ENCODE data around the gene EFHC1. TPM values are rescaled to one million over a fixed set of nuclear protein-coding genes. Genes with fewer than 3 reads are reported as not detected.

The EFHC1 gene
- total RNA-seq, 4 donors from 2014 or later = 0.46 to 9.3 (median 1.5) TPM

DNA sequence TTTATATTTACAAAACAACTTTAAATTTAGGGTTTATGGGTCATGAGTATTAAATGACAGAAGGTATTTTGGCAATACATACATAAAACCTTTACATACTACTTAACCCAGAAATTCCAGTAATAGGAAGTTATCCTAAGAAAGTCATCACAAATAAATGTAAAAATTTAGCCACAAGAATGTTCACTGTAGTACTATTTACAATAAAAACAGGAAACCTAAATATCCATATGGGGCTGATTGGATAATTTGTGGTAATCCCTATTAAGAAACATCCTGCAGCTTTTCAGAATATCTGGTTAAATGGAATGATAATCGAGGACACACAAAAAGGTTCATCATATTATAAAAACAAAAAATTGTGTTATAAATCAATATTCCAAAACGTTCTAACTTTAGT lies 112.3 kb downstream of the EFHC1 start:
- in situ Hi-C loops (cut with MboI; ENCODE audit: low sequenced_read_pairs in 4 of 4) = no loop called here
- no peaks in the 10 kb centered on the region for H3K27me3 ChIP-seq
- DNase-seq = no peak
- TF ChIP-seq, protein P1, sequence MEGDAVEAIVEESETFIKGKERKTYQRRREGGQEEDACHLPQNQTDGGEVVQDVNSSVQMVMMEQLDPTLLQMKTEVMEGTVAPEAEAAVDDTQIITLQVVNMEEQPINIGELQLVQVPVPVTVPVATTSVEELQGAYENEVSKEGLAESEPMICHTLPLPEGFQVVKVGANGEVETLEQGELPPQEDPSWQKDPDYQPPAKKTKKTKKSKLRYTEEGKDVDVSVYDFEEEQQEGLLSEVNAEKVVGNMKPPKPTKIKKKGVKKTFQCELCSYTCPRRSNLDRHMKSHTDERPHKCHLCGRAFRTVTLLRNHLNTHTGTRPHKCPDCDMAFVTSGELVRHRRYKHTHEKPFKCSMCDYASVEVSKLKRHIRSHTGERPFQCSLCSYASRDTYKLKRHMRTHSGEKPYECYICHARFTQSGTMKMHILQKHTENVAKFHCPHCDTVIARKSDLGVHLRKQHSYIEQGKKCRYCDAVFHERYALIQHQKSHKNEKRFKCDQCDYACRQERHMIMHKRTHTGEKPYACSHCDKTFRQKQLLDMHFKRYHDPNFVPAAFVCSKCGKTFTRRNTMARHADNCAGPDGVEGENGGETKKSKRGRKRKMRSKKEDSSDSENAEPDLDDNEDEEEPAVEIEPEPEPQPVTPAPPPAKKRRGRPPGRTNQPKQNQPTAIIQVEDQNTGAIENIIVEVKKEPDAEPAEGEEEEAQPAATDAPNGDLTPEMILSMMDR (IDR thresholded peaks at IDR 0.05 in 4 of 5, conservative IDR thresholded peaks at IDR 0.05 in 1 of 5) = no peak
- TF ChIP-seq POLR2A (IDR thresholded peaks at IDR 0.05) = no peak
- H3K4me3 ChIP-seq = no peak overlapping the region
- no peaks in the 10 kb centered on the region for H3K36me3 ChIP-seq
- no peak overlapping the region for H3K27ac ChIP-seq
- intact Hi-C loops (cut with DNase I; ENCODE audit: low total_unique reads) = no loop called here
- no peak for ATAC-seq
- H3K9me3 ChIP-seq = no peaks in the 10 kb centered on the region
- H3K4me1 ChIP-seq = peaks cover 0 to 8% of the 10 kb centered on the region in 2 donors

DNA sequence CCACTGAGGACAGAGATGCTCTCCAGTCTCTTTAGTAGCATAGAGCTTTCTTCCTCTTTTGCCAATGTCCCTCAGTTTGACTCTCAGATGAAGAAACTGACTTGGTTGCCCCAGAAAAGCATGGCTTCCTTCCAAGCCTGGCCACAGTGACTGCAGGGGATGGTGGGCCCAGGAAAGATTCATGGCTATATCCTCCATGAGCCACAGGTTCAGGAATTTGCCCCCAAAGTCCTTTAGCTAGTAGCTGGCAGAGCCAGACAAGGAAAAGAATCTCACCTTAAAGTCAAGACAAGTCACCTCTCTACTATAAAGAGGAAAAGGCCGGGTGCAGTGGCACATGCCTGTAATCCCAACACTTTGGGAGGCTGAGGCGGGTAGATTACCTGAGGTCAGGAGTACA lies 113.3 kb downstream of the EFHC1 start:
- Histone ChIP-seq H3K36me3 (no peaks in the 10 kb centered on the region), H3K27me3 (no peaks in the 10 kb centered on the region), H3K4me1 (peaks cover 0 to 14% of the 10 kb centered on the region in 2 donors), H3K9me3 (no peaks in the 10 kb centered on the region), H3K27ac (no peak overlapping the region), H3K4me3 (no peak overlapping the region)
- no peak for TF ChIP-seq POLR2A (IDR thresholded peaks at IDR 0.05)
- TF ChIP-seq, protein P1 (IDR thresholded peaks at IDR 0.05 in 4 of 5, conservative IDR thresholded peaks at IDR 0.05 in 1 of 5) = no peak
- intact Hi-C loops (cut with DNase I; ENCODE audit: low total_unique reads) = no loop called here
- in situ Hi-C loops (cut with MboI; ENCODE audit: low sequenced_read_pairs in 4 of 4) = no loop called here
- no peak for DNase-seq
- ATAC-seq = no peak

DNA sequence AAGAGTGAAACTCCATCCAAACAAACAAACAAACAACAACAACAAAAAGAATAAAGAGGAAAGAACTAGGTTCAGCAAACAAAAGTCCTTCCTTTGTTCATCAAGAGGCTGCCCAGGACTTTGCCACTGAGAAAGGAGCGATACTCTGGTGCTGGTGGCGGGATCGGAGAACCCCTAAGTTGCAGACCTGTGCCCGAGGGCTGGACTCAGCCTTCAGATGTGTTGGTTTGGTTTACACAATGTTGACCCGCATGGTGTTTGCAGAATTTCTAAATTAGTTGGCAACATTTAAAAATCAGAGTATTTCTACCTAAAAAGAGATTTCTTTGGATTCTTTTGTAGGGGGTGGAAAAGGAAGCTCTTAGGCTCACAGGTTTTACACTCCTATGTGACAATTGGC lies 114.2 kb downstream of the EFHC1 start:
- Histone ChIP-seq H3K4me1 (peaks cover 0 to 14% of the 10 kb centered on the region in 2 donors), H3K9me3 (no peaks in the 10 kb centered on the region), H3K27ac (no peak overlapping the region), H3K36me3 (no peaks in the 10 kb centered on the region), H3K4me3 (no peak overlapping the region), H3K27me3 (no peaks in the 10 kb centered on the region)
- ATAC-seq (no peak), DNase-seq (no peak)
- in situ Hi-C loops (cut with MboI; ENCODE audit: low sequenced_read_pairs in 4 of 4) (no loop called here), intact Hi-C loops (cut with DNase I; ENCODE audit: low total_unique reads) (no loop called here)
- no peak for TF ChIP-seq POLR2A (IDR thresholded peaks at IDR 0.05)
- TF ChIP-seq, protein P1 (IDR thresholded peaks at IDR 0.05 in 4 of 5, conservative IDR thresholded peaks at IDR 0.05 in 1 of 5) = no peak

DNA sequence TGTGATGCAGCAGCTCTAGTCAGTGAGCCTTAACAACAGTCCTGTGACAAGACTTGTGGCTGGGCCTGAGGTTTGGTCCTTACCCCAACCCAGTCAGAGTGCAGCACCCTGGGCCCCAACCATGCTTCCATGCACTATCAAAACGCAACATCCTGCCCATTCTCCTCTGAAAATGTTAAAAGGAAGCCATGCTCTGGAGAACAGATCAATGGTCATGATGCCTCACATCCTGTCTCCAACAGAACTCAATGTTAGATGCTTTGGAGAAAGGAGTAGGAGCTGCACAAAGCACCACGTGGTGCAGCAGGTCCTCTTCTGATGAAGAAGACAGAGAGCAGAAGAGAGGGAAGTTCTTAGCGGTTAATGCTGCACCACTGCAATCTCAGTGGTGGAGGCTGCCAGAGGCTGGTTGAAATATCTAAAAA lies 114.8 kb downstream of the EFHC1 start:
- Histone ChIP-seq H3K4me1 (peaks cover 0 to 14% of the 10 kb centered on the region in 2 donors), H3K36me3 (no peaks in the 10 kb centered on the region), H3K27ac (no peak overlapping the region), H3K27me3 (no peaks in the 10 kb centered on the region), H3K9me3 (no peaks in the 10 kb centered on the region), H3K4me3 (no peak overlapping the region)
- no peak for DNase-seq
- intact Hi-C loops (cut with DNase I; ENCODE audit: low total_unique reads) = no loop called here
- TF ChIP-seq POLR2A (IDR thresholded peaks at IDR 0.05) = no peak
- TF ChIP-seq, protein P1 (IDR thresholded peaks at IDR 0.05 in 4 of 5, conservative IDR thresholded peaks at IDR 0.05 in 1 of 5) = no peak
- in situ Hi-C loops (cut with MboI; ENCODE audit: low sequenced_read_pairs in 4 of 4) = no loop called here
- no peak for ATAC-seq
